Common myeloid progenitor, CD34-positive (primary cell): ENCODE results near the gene C3orf49.

Experiments used
- CTCF ChIA-PET: fragments of 350-600 bp; sonication (Branson Sonifier 250); formaldehyde crosslinking; loops from one replicate; lab custom pipeline; 2021; ENCODE audit warnings: antibody characterized with exemption; lab: Charles Lee
- POLR2A ChIA-PET: fragments of 350-600 bp; sonication (Branson Sonifier 250); formaldehyde crosslinking; loops from one replicate; lab custom pipeline; 2021; ENCODE audit warnings: antibody characterized with exemption; lab: Charles Lee
- DNase-seq, 3 donors: peaks; one replicate each; pipeline versions ENCODE4 v3.0.0 to v3.0.0-alpha.2; 2013
- H3K27ac ChIP-seq, 2 experiments: 1 replicate in 1 of 2; 2 replicates in 1 of 2; pipeline ENCODE4 v1.7.0; 2013; ENCODE audit warnings: inconsistent platforms in 2 of 2, low read length in 2 of 2, mild to moderate bottlenecking in 2 of 2, low read depth in 1 of 2, moderate library complexity in 1 of 2; ENCODE audit not compliant: severe bottlenecking in 2 of 2, insufficient read depth in 1 of 2, poor library complexity in 1 of 2
- H3K27me3 ChIP-seq, 5 experiments: replicated peaks in 2 of 5; 1 replicate in 3 of 5; 2 replicates in 2 of 5; pipeline versions ENCODE4 v1.6.1 to v1.7.0; 2013; ENCODE audit warnings: low read length in 4 of 5, mild to moderate bottlenecking in 2 of 5, moderate library complexity in 2 of 5, inconsistent platforms in 1 of 5; ENCODE audit not compliant: insufficient read depth in 5 of 5, control insufficient read depth in 4 of 5
- H3K36me3 ChIP-seq, 4 experiments: 1 replicate in 2 of 4; 2 replicates in 2 of 4; pipeline versions ENCODE4 v1.6.1 to v1.7.0; 2013; ENCODE audit warnings: low read length in 3 of 4, control low read depth in 1 of 4, mild to moderate bottlenecking in 1 of 4; ENCODE audit not compliant: control insufficient read depth in 4 of 4, insufficient read depth in 4 of 4
- H3K4me1 ChIP-seq, 4 experiments: 1 replicate in 3 of 4; 2 replicates in 1 of 4; pipeline versions ENCODE4 v1.6.1 to v1.7.1; 2013; ENCODE audit warnings: low read length in 3 of 4, mild to moderate bottlenecking in 3 of 4, control low read depth in 1 of 4, inconsistent platforms in 1 of 4, moderate library complexity in 1 of 4; ENCODE audit not compliant: control insufficient read depth in 4 of 4, insufficient read depth in 4 of 4; ENCODE audit errors: control extremely low read depth in 1 of 4
- H3K4me3 ChIP-seq, 7 experiments: 1 replicate in 4 of 7; 2 replicates in 3 of 7; pipeline versions ENCODE4 v1.5.1 to v1.7.0; 2013; ENCODE audit warnings: mild to moderate bottlenecking in 7 of 7, low read length in 6 of 7, moderate library complexity in 6 of 7, inconsistent platforms in 2 of 7, low read depth in 2 of 7, control low read depth in 1 of 7; ENCODE audit not compliant: insufficient read depth in 4 of 7, control insufficient read depth in 1 of 7; ENCODE audit errors: extremely low read depth in 1 of 7
- H3K9me3 ChIP-seq, 5 experiments: 1 replicate in 4 of 5; 2 replicates in 1 of 5; pipeline versions ENCODE4 v1.6.1 to v1.7.1; 2013; ENCODE audit warnings: low read length in 4 of 5, mild to moderate bottlenecking in 2 of 5, inconsistent platforms in 1 of 5, low read depth in 1 of 5, moderate library complexity in 1 of 5; ENCODE audit not compliant: control insufficient read depth in 4 of 5, insufficient read depth in 2 of 5; ENCODE audit errors: control extremely low read depth in 1 of 5
- WGBS: methylation state at CpG from one replicate; pipeline ENCODE4 v1.1.5; 2013; ENCODE audit not compliant: insufficient coverage; 5-methylcytosine and 5-hydroxymethylcytosine counted together

C3orf49 gene

DNA sequence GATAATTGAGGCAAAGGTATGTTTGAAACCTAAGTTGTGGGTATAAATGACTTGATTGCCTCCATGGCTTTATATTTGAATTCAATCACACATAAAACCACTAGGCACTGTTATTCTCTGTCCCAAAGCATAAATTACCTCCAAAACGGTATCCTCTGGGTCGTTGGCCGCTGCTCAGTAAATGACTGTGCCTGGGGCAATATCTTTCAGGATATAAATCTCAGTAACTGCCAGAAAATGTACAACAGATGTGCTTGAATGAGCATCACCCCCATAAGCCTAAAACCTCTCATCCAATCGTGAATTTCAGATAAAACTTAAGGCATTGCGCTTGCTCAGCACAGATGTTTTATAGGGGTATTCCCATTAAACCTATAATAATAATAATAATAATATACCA, 19.0 kb upstream of the C3orf49 start:
- Histone ChIP-seq H3K4me1 (no peaks in the 10 kb centered on the region), H3K9me3 (no peaks in the 10 kb centered on the region), H3K27me3 (peaks cover 0 to 2% (median 0%) of the 10 kb centered on the region in 5 experiments), H3K36me3 (no peaks in the 10 kb centered on the region), H3K4me3 (no peak overlapping the region), H3K27ac (no peak overlapping the region)
- ChIA-PET CTCF (no interaction called here), POLR2A (no interaction called here)
- DNase-seq, result no peak
- 95% methylated on average over 3 of the region's 5 CpGs for WGBS

DNA sequence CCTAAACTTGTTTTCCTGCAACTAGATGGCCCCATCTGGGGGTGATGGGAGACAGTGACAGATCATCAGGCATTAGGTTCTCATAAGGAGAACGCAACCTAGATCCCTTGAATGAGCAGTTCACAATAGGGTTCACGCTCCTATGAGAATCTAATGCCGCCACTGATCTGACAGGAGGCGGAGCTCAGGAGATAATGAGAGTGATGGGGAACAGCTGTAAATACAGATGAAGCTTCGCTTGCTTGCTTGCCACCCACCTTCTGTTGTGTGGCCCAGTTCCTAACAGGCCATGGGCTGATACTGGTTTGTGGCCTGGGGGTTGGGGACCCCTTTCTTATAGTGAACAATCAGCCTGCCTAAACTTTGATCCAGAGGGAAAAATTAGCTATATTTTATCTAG, 15.2 kb upstream of the C3orf49 start:
- no peaks in the 10 kb centered on the region for H3K36me3 ChIP-seq
- no peak for DNase-seq
- no peak overlapping the region for H3K27ac ChIP-seq
- 97% methylated on average over 5 of the region's 5 CpGs for WGBS
- H3K27me3 ChIP-seq, result no peaks in the 10 kb centered on the region
- no peak overlapping the region for H3K4me3 ChIP-seq
- H3K4me1 ChIP-seq, result peaks cover 0 to 4% (median 0%) of the 10 kb centered on the region in 4 experiments
- H3K9me3 ChIP-seq, result no peaks in the 10 kb centered on the region
- ChIA-PET POLR2A (no interaction called here), CTCF (interaction anchor here (1.4 kb wide), 1 partner anchor 454 kb away, joined by 3 read pairs; no protein-coding TSS in a partner anchor)

DNA sequence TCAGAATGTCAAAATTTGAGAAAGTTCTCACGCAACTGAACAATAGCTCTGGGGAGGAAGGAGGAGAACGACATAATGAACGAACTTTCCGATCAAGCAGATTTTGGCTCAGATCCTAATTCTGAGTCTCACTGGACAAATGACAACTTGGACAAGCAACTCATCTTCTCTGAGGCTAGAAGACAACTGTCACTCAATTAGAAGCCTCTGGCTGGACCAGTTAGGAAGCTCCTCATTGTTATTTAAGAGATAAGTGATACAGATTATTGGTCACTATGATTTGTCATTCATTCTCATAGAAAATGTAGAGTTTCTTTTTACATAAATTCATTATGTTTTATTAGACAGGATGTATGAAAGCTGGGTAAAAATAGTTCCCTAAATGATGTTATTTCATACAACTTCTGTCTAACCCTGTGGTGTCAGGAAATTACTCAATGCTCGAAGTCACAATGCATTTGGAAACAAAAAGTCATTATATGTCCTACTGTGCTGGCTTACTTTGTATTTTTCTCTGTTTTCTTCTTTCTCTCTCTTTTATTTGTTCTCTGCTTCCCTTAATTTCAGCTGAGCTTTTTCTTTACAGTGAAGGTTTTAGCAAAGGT, 11.0 kb upstream of the C3orf49 start:
- Histone ChIP-seq H3K36me3 (no peaks in the 10 kb centered on the region), H3K27me3 (no peaks in the 10 kb centered on the region), H3K9me3 (no peaks in the 10 kb centered on the region), H3K27ac (no peak overlapping the region), H3K4me1 (peaks cover 0 to 4% (median 0%) of the 10 kb centered on the region in 4 experiments), H3K4me3 (no peak overlapping the region)
- peak in 2 of 3 donors; percentile 42 to 44 for DNase-seq
- ChIA-PET CTCF (interaction anchor here (1.2 kb wide), 1 partner anchor 9 kb away, joined by 3 read pairs; no protein-coding TSS in a partner anchor), POLR2A (no interaction called here)
- WGBS, result 85% methylated on average over 5 of the region's 5 CpGs

DNA sequence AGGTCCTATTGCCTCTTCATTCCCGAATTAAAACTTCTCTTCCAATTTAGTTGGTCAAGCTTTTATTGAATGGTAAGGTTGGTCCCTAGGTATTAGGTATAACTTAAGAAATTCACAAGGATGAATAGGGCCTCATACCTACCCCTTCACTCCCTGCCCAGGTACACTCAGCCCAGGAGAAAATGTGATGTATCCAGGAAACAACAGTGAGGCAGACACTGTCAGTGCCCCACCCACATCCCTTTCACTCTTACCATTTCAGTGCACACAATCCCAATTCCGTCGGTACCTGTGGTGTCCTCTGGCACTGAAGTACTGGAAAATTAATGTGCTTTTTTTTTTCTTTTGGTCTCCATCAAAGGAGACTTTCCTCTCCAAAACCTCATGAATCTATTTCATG, 10.5 kb upstream of the C3orf49 start:
- H3K4me1 ChIP-seq, result peaks cover 0 to 4% (median 0%) of the 10 kb centered on the region in 4 experiments
- no peak overlapping the region for H3K4me3 ChIP-seq
- no peaks in the 10 kb centered on the region for H3K9me3 ChIP-seq
- CTCF ChIA-PET, result no interaction called here
- POLR2A ChIA-PET, result no interaction called here
- peaks cover 0 to 2% (median 0%) of the 10 kb centered on the region in 4 experiments for H3K36me3 ChIP-seq
- H3K27me3 ChIP-seq, result no peaks in the 10 kb centered on the region
- DNase-seq, result no peak
- H3K27ac ChIP-seq, result no peak overlapping the region
- no CpG with 5 or more reads among the region's 3 CpGs for WGBS

- no peak overlapping the region for H3K27ac ChIP-seq
- 100% methylated on average over 4 of the region's 6 CpGs for WGBS
- no peak overlapping the region for H3K4me3 ChIP-seq
- H3K36me3 ChIP-seq, result peaks cover 0 to 3% (median 0%) of the 10 kb centered on the region in 4 experiments
- H3K9me3 ChIP-seq, result no peaks in the 10 kb centered on the region
- H3K4me1 ChIP-seq, result peaks cover 0 to 4% (median 0%) of the 10 kb centered on the region in 4 experiments
- POLR2A ChIA-PET, result no interaction called here
- DNase-seq, result no peak
- H3K27me3 ChIP-seq, result no peaks in the 10 kb centered on the region
- CTCF ChIA-PET, result no interaction called here
Measured at GRCh38 chr3:63809607-63810006, 9.5 kb upstream of the C3orf49 start.

DNA sequence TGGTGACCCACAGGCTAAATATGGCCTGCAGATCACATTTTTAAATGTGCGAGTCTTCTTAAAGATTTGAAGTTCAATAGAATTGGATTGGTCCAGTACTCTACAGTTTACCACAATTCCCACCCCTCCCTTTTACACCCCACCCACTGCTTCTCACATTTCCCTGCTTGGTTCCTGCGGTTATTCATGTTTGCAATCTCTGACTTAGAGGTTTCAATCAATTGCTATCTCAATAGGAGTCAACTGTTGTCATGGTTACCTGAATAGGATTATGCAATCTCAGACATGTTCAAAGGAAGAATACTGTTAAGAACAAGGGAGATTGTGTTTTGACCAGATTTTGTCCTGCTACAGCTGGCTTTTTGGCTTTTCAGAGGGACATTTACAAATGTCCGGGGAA, 4.9 kb upstream of the C3orf49 start:
- Histone ChIP-seq H3K36me3 (peaks cover 0 to 3% (median 0%) of the 10 kb centered on the region in 4 experiments), H3K4me3 (no peak overlapping the region), H3K27ac (no peak overlapping the region), H3K9me3 (no peaks in the 10 kb centered on the region), H3K4me1 (no peaks in the 10 kb centered on the region), H3K27me3 (no peaks in the 10 kb centered on the region)
- no peak for DNase-seq
- WGBS, result 100% methylated on average over 1 of the region's 3 CpGs
- ChIA-PET CTCF (no interaction called here), POLR2A (no interaction called here)

- Histone ChIP-seq H3K27ac (no peak overlapping the region), H3K27me3 (no peaks in the 10 kb centered on the region), H3K4me3 (no peak overlapping the region), H3K9me3 (no peaks in the 10 kb centered on the region), H3K36me3 (peaks cover 0 to 3% (median 0%) of the 10 kb centered on the region in 4 experiments), H3K4me1 (no peaks in the 10 kb centered on the region)
- CTCF ChIA-PET, result interaction anchor here (0.6 to 4.2 kb wide), 6 partner anchors 10 to 1192 kb away, joined by 3 to 41 read pairs (median 4); no protein-coding TSS in a partner anchor
- WGBS, result 100% methylated on average over 1 of the region's 5 CpGs
- POLR2A ChIA-PET, result no interaction called here
- no peak for DNase-seq
Measured at GRCh38 chr3:63817225-63817624, 1.9 kb upstream of the C3orf49 start.
